ENCODE results near the gene TAS1R1.

Gene TAS1R1

DNA sequence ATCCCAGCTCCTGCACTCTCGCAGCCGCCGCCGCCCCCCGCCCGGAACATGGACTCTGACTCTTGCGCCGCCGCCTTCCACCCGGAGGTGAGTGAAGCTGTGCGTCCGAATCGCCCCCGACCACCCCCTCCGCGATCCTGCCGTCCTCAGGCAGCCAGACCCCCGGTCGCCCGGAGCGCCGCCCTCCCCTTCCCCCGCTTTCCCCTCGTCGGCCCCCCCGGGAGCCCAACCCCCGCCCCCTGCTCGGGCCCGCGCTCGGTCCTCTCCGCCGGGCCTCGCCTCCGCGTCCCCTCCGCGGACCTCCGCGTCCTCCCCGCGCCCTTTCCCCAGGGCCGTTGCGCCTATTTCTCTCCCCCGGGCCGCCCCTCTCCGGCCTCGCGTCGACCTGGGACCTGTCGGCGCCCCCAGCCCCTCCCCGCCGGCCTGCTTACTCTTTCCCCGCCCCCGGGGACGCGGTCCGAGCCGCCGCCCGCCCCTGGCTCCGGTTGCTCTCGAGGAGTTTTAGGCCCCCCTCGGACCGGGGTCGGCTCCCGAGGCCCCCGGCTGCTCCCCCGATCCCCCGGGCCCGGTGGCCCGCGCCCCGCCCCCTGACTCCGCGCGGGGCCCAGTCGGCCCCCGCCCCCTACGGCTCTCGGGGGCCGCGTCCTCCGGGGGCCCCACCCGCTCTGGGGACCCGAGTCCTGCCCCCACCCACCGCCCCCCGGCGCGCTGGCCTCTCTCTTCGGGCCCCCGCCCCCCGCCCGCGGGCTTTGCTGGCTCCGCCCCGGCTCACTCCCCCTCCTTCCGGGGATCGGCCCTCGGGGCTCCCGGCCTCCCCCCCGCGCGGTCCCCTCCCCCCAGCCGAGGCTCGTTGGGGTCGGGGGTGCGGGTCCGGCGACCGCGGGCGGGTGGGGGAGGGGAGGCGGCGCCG lies 59.2 kb downstream of the TAS1R1 start:
- peak; percentile 55 for DNase-seq

DNA sequence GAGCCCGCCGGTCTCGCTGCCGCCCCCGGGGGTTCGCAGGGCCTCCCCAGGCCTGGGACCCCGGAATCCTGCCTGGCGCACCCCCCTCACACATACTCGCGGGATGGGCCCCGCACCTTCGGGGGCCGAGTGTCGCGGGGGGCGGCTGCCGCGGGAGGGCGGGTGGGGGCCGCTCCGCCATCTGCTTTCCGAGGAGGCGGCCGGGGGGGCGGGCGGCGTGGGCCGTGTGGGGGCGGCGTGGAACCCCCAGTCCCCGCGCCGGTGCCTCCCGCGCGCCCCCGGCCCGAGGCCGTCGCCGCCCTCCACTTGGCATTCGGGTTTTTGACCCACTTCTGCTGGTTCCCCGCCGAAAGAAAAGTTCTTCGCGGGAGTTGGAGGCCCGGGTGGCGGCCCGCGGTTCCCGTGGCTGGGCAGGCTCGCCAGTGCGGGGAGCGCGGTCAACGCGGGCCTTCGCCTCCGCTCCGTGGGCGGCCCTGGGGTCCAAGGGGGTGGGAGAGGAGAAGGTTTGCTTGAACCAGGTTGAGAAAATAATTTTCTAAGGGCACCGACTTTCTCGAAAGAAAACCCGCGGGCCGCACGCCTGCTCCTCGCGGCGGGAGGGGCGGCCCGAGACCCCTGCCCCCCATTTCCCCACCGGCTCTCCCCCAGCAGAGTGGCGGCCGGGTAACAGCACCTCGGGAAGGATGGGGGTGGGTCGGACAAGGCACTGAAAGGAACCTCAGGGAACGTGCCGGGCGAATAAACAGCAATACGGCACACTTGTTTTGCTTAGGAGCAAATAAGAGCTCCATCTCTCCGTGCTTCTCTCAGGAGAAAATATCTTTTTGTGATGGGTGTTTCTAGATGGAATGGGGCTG lies 60.0 kb downstream of the TAS1R1 start:
- no peak for DNase-seq

DNA sequence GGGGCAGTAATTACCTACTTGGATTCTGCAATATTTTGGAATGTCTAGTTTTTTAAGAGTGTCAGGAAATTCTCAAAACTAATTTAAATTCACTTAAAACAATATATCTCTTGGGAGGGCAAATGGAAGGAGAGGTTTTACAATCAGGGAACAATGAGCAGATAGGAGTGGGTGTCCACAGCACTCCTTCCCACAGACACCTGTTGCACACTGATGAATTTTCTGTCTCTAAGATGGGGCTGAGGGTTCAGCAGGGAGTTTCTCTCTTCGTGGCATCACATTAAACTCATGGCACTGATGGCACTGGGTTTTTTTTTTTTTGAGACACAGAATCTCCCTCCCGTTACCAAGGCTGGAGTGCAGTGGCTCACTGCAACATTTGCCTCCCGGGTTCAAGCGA lies 63.9 kb downstream of the TAS1R1 start:
- DNase-seq, result no peak

DNA sequence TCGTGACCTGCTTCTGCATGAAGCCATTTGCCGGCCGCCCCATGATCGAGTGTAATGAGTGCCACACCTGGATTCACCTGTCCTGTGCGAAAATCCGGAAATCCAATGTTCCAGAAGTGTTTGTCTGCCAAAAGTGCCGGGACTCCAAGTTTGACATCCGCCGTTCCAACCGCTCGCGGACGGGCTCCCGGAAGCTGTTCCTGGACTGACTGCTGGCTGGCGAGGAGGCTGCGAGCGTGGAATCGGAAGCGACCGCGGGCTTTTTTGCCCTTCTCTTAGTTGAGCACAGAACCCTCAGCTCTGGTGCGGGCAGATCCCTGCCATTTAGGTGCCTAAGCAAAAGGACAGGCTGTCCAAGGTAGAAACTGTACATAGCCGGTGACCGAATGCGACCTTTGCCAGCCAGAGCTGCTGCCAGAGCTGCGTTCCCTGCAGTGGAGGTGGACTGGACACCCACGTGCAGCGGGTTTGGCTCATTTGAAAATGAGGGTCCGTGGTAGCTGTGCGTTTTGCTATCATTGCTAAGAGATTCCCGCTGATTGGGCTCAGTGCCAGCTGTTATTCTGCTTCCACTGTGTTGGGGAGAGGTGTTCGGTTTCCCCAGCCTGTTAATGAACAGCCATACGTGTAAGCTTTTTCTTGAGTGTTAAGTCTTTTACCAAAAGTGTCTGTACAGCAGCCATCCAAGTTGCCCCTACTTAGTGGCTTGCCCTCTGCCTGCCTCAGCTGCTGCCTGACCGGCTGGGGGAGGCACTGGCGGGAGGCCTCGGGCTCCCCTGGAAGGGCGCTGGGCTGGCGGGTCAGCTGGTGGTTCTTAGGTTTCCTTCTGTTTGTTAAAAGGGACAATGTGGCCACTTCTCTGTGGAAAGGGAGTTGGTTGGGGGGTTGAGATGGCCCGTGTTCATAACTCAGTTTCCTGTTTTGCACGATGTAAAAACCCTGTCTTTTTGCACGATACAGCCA lies 66.6 kb downstream of the TAS1R1 start:
- DNase-seq, result no peak

DNA sequence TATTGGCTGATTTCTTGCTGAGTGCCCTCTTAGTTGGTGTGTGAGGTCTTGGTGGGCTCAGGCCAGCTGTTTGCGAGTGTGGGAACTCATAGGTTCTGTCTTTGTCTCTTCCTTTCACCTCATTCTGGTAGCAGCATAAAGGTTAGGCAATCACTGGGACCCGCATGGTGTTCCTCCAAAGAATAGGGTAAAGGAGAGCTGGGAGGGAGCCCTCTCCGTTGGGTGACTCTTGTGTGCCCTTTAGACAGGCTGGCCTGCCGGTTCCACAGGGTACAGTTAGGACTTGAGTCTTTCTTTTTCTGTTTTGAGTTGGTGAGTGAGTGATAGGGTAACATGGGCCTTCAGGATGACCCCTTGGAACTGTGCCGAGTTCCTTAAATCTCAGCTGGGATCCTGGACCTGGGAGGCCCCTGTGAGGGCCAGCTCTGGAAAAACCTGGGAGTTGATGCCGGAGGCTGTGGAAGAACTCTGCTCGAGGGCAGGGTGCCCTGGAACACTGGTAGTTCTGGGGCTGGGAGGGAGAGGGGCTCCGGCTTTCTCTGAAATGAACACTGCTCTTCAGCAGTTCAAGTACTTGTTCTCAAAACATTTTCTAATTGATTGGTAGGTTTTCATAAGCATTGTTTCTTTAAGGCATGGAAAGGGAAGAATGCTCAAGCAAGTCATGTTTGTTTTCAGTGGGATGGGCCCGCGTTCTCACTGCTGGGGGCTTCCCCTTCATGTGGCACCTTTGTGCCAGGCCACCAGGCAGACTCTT lies 67.5 kb downstream of the TAS1R1 start:
- no peak for DNase-seq

DNA sequence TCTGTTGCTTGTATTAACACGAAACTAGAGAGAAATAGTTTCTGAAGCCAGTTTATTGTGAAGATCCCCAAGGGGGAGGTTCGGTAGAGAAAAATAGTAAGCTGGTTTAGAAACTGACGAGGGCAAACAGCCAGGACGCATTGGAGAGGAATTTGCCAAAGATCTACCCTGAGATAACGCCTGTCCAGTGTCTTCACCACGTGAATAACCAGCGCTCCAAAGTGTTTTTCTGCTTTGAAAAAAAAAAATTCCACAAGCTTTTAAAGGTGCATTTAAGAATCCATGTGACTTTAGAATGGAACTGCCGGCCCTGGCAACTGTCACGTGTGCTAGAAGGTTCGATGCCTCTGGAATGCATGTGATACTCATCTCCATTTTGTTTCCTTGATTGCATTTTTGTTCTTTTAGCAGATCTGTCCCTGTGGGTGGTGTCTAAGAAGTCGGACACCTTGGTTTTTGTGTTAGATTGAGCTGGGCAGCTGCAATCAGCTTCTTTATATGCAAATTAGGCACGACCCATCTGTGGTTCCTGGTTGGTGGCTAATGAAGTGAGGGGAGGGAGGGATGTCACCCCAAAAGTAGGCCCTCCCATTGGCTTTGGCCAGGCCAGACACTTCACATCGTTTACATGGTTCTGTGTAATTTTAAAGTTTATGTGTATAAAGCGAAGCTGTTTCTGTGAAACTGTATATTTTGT lies 68.3 kb downstream of the TAS1R1 start:
- DNase-seq, result no peak

DNA sequence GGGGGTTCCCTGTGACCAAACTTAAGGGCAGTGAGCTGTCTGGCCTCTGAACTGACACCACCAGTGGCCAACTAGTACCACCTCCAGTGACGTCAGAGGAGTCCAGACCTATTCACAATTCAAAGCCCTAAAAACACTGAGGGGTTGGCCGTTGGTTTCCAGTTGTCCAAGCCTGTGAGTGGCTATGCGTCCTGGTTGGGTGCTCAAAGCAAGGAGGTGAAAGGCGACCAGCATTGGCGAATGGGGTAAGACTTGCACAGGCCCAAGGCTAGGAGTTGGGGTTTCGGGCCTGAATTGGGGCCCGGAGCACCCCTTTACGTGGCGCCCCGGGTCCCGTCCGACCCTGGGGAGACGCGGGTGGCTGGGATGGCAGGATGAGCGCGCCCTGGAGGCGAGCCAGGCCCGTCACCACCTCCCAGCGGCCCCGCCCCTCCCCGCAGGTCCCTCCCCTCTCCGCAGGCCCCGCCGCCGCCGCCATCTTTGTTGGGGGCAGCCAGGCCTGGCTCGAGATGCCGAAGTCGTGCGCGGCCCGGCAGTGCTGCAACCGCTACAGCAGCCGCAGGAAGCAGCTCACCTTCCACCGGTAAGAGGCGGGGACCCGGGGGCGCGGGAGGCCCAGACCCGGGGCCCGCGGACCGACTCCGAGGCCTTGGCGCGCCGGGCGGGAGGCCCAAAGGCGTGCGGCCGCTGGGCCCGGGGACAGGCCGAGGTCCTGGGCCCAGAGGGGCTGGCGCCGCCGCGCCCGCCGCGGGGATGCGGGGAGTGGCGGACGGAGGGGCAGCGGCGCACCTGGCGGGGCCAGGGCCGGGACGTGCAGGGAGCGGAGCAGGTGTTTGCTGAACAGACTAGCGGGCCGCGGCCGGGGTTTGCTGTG lies 69.8 kb downstream of the TAS1R1 start, which contains the start of gene THAP3:
TSS of gene THAP3 (plus strand) at position 159 of the 874 bp plus-strand sequence. CDS start at position 510, 351 bp downstream.
- DNase-seq, result peak; percentile 77

DNA sequence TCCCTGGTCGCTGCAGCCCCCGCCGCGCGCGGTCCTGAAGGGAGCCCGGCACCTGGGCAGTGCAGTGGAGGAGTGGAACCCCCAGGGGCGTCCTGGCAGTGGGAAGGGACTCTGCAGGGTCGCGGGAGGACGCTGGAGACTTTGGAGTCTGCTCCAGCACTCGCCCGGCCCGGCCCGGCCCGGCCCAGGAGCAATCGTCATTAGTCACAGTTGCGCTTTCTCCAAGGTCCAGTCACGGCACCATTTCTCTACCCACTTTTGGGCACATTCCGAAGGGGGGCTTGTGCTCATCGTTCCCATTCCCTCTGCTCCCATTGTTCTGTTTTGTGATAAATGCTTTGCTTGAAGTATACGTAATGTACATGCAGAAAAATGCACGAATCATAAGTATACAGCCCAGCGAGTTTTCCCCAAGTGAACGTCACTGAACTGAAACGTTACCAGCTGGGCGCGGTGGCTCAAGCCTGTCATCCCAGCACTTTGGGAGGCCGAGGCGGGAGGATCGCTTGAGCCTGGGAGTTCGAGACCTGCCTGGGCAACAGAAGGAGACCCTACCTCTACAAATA lies 70.6 kb downstream of the TAS1R1 start:
- DNase-seq, result no peak

DNA sequence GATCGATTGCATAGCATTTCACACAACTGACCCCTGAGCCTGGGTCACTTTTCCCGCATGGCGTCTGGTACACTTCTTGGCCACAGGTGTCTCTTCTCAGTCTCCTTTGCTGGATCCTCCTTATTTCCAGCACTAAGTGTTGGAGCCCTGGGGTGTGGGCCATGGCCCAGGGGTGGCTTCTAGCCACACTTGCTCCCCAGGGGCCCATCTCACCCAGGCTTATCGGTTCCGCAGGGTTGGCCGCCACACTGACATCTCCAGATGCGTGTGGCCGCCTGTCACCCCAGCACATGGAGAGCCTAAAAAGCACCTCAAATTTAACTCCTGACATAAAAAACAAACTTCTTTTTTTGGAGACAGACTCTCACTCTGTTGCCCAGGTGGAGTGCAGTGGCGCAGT lies 71.9 kb downstream of the TAS1R1 start:
- no peak for DNase-seq

DNA sequence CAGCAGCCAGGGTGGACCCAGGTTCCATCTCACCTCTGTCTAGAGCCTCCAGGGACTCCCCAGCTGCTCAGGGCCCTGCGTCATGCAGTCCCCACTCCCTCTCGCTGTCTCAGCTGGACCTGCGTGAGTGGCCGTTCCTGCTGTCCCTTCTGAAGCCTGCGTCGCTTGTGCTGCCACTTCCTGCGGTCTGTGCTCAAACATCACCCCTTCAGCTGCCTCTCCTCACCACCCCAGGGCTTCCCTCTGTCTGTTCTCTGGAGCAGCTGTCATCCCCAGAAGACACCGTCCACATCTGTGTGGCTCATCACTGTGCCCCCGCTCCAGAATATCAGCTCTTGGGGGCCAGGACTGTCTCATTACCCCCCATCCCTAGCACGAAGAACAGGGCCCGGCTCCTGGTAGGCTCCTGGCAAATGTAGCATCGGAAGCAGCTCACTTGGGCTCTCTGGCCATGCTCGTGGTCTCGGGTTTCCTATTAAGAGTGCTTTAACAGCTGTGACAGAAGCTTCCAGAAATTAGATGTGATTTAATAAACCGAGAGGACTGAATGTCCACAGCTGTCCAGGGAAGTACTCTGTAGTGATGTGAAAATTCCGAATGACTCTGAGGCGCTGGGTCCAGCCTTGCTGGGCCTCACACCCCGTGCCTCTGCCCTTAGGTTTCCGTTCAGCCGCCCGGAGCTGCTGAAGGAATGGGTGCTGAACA lies 72.9 kb downstream of the TAS1R1 start:
- DNase-seq, result no peak

DNA sequence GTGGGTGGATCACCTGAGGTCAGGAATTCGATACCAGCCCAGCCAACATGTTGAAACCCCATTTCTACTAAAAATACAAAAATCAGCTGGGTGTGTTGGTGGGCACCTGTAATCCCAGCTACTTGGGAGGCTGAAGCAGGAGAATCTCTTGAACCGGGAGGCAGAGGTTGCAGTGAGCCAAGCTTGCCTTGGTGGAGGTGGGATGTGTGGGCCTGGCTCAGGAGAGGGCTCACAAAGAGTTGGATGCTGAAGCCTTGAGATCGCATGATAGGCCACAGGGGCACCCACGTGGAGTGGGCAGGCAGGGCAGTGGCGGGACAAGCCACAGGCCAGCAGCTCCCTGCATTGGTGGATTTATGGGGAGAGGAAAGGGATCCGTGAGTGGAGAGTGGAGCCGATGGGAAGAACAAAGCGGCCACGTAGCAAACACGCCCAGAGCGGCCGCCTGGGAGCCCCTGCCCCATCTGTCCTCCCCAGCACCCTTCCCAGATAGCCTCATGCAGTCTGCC lies 73.9 kb downstream of the TAS1R1 start:
- no peak for DNase-seq
